B cell (primary cell): ENCODE results near the gene BICDL2.

ENCODE experiments used
- EZH2 ChIP-seq: IDR thresholded peaks from 2 replicates; pipeline ENCODE4 v1.6.1; 2012; ENCODE audit warnings: borderline replicate concordance, low read depth, mild to moderate bottlenecking, moderate library complexity, low read length; ENCODE audit not compliant: insufficient read depth, poor library complexity, severe bottlenecking
- TF ChIP-seq, protein P1 (sequence below): fragments of 200-600 bp; IDR thresholded peaks from one replicate; pipeline ENCODE4 v1.8.0; 2022; ENCODE audit warnings: antibody characterized with exemption, mild to moderate bottlenecking

GRCh38 chr16:3009568-3010390 lies 27.0 kb downstream of the BICDL2 start:
- TF ChIP-seq, protein P1, sequence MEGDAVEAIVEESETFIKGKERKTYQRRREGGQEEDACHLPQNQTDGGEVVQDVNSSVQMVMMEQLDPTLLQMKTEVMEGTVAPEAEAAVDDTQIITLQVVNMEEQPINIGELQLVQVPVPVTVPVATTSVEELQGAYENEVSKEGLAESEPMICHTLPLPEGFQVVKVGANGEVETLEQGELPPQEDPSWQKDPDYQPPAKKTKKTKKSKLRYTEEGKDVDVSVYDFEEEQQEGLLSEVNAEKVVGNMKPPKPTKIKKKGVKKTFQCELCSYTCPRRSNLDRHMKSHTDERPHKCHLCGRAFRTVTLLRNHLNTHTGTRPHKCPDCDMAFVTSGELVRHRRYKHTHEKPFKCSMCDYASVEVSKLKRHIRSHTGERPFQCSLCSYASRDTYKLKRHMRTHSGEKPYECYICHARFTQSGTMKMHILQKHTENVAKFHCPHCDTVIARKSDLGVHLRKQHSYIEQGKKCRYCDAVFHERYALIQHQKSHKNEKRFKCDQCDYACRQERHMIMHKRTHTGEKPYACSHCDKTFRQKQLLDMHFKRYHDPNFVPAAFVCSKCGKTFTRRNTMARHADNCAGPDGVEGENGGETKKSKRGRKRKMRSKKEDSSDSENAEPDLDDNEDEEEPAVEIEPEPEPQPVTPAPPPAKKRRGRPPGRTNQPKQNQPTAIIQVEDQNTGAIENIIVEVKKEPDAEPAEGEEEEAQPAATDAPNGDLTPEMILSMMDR: no peak
- no peak for TF ChIP-seq EZH2
